ENCODE results near the gene COX8A. TPM values are rescaled to one million over a fixed set of nuclear protein-coding genes. Genes with fewer than 3 reads are reported as not detected.

COX8A gene
- total and polyA plus RNA-seq, 9 of the 15 experiments (the other 6 are each of a cell fraction or from before 2014, with no cell fraction given): 274 to 1,206 (median 526) TPM

DNA sequence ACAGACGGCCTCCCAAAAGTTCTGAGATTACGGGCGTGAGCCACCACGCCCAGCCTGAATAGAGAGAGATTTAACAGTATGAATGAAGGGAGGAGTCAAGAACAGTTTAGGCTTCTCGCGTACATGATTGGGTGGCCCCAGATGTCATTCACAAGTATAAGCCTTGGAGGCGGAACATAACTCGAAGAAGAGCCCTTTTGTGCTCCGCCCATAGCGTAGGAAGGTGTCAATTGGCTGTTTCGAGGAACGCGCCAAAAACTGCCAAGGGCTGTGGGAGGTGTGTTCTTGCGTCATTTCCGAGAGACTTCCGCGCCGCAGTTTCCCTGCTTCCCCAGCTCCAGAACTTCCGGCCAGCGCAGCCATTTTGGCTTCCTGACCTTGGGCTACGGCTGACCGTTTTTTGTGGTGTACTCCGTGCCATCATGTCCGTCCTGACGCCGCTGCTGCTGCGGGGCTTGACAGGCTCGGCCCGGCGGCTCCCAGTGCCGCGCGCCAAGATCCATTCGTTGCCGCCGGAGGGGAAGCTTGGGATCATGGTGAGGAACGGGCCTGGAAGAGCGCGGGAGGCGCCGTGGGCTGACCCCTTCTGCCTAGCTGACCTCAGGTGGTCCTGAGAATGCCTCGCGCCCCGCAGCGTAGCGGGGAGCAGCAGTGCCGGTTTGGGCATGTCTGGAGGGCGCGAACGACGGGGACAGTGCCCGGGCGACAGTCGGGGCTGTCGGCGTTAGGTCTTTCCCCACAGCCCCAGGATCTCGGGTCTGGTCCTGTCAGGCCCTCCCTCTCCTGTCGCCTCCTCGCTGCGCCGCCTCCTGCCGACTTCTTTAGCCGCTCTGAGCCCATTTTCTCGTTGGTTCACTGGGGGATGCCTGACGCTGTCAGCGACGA lies at the start of gene COX8A (continued):
- TF ChIP-seq IRF2 (CRISPR knock-in tag; IDR thresholded peaks at IDR 0.05): no peak
- TF ChIP-seq RBM14 (IDR thresholded peaks at IDR 0.05; ENCODE audit: borderline replicate concordance, insufficient read depth, low read depth, low read length): 0 out of 2 replicates have a peak, but pooled peaks have one; percentile 79
- 0 out of 2 replicates have a peak, but pooled peaks have one; percentile 44 for TF ChIP-seq SREBF1 (IDR thresholded peaks at IDR 0.05; ENCODE audit: borderline replicate concordance, low read depth, low read length)
- TF ChIP-seq TEAD4 (IDR thresholded peaks at IDR 0.05; ENCODE audit: low read length): peak; percentile 71
- TF ChIP-seq TEAD4 (CRISPR knock-in tag; IDR thresholded peaks at IDR 0.05; ENCODE audit: borderline replicate concordance): 0 out of 2 replicates have a peak, but pooled peaks have one; percentile 47
- 0 out of 2 replicates have a peak, but pooled peaks have one; percentile 16 for TF ChIP-seq TRIM28 (IDR thresholded peaks at IDR 0.05)
- TF ChIP-seq HDAC1 (IDR thresholded peaks at IDR 0.05): peak in 1 of 2 experiments; percentile 83; a peak in 2 of 4 replicates
- TF ChIP-seq ZFP1 (CRISPR knock-in tag; IDR thresholded peaks at IDR 0.05): no peak
- TF ChIP-seq, protein P1, sequence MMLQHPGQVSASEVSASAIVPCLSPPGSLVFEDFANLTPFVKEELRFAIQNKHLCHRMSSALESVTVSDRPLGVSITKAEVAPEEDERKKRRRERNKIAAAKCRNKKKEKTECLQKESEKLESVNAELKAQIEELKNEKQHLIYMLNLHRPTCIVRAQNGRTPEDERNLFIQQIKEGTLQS (IDR thresholded peaks at IDR 0.05): peak; percentile 98
- TF ChIP-seq, protein P1 (CRISPR knock-in tag; conservative IDR thresholded peaks at IDR 0.05): peak; percentile 81
- peak in 1 of 2 experiments; percentile 70; a peak in 1 of 4 replicates for TF ChIP-seq TEAD1 (CRISPR knock-in tag; IDR thresholded peaks at IDR 0.05)
- TF ChIP-seq, protein P2, sequence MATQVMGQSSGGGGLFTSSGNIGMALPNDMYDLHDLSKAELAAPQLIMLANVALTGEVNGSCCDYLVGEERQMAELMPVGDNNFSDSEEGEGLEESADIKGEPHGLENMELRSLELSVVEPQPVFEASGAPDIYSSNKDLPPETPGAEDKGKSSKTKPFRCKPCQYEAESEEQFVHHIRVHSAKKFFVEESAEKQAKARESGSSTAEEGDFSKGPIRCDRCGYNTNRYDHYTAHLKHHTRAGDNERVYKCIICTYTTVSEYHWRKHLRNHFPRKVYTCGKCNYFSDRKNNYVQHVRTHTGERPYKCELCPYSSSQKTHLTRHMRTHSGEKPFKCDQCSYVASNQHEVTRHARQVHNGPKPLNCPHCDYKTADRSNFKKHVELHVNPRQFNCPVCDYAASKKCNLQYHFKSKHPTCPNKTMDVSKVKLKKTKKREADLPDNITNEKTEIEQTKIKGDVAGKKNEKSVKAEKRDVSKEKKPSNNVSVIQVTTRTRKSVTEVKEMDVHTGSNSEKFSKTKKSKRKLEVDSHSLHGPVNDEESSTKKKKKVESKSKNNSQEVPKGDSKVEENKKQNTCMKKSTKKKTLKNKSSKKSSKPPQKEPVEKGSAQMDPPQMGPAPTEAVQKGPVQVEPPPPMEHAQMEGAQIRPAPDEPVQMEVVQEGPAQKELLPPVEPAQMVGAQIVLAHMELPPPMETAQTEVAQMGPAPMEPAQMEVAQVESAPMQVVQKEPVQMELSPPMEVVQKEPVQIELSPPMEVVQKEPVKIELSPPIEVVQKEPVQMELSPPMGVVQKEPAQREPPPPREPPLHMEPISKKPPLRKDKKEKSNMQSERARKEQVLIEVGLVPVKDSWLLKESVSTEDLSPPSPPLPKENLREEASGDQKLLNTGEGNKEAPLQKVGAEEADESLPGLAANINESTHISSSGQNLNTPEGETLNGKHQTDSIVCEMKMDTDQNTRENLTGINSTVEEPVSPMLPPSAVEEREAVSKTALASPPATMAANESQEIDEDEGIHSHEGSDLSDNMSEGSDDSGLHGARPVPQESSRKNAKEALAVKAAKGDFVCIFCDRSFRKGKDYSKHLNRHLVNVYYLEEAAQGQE (IDR thresholded peaks at IDR 0.05; ENCODE audit: borderline replicate concordance): no peak
- TF ChIP-seq, protein P2 (CRISPR knock-in tag; IDR thresholded peaks at IDR 0.05; ENCODE audit: low read depth): peak; percentile 70; the same call in 1 of the 2 replicates
- no peak for TF ChIP-seq ZNF551 (CRISPR knock-in tag; IDR thresholded peaks at IDR 0.05)
- TF ChIP-seq FOXP1 (CRISPR knock-in tag; IDR thresholded peaks at IDR 0.05): 0 out of 2 replicates have a peak, but pooled peaks have one; percentile 61
- TF ChIP-seq, protein P3, sequence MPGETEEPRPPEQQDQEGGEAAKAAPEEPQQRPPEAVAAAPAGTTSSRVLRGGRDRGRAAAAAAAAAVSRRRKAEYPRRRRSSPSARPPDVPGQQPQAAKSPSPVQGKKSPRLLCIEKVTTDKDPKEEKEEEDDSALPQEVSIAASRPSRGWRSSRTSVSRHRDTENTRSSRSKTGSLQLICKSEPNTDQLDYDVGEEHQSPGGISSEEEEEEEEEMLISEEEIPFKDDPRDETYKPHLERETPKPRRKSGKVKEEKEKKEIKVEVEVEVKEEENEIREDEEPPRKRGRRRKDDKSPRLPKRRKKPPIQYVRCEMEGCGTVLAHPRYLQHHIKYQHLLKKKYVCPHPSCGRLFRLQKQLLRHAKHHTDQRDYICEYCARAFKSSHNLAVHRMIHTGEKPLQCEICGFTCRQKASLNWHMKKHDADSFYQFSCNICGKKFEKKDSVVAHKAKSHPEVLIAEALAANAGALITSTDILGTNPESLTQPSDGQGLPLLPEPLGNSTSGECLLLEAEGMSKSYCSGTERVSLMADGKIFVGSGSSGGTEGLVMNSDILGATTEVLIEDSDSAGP (CRISPR knock-in tag; IDR thresholded peaks at IDR 0.05): peak; percentile 74; the same call in 1 of the 2 replicates

Measured in K562 (cell line).